SU-DHL-6 (cell line): Measurements from ENCODE around the gene ITPR2.

Source experiments
- CTCF ChIP-seq: fragments of 200-600 bp; sonication (generic); IDR thresholded peaks from one replicate; pipeline ENCODE4 v1.5.1; 2017; ENCODE audit warnings: antibody characterized with exemption, mild to moderate bottlenecking, low read length, moderate library complexity; ENCODE audit not compliant: insufficient read depth, poor library complexity, severe bottlenecking
- EZH2phosphoT487 ChIP-seq: fragments of 200-600 bp; sonication (generic), shearing (Covaris generic); conservative IDR thresholded peaks from 2 replicates; pipeline ENCODE4 v1.6.1; 2018; ENCODE audit warnings: mild to moderate bottlenecking, antibody characterized with exemption, low read length, moderate library complexity, mixed read lengths

DNA sequence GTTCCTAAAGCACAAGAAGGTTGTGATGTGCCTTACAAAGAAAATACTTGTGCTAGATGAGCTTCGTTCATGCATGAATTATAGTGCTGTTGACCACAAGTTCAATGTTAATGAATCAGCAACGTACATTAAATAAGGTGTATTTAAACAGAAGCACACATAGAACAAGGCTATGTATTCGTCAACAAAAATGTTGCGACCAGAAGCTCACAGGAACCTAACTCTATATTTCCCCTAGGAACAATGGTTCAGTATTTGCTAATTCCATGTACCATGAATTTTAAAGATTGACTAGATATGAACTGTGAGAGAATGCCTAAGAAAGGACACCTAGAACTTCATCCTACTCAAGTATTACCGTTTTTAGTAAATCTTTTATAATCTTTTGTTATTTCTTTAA is 149.6 kb downstream of the ITPR2 start:
- TF ChIP-seq CTCF (no peak), EZH2phosphoT487 (no peak)
